GM19467 (cell line): ENCODE results near the gene EARS2.
"Not testable (repeated sequence)": the region's sequence is repeated elsewhere in the genome, so short reads cannot be mapped to it uniquely, and the experiment has no call there.

Experiments used
- ATAC-seq: cut with Tn5 transposase; IDR thresholded peaks from one replicate; pipeline ENCODE4 v1.9.1; 2021; ENCODE audit warnings: mild to moderate bottlenecking, moderate library complexity; ENCODE audit not compliant: unreplicated experiment

Gene EARS2

DNA sequence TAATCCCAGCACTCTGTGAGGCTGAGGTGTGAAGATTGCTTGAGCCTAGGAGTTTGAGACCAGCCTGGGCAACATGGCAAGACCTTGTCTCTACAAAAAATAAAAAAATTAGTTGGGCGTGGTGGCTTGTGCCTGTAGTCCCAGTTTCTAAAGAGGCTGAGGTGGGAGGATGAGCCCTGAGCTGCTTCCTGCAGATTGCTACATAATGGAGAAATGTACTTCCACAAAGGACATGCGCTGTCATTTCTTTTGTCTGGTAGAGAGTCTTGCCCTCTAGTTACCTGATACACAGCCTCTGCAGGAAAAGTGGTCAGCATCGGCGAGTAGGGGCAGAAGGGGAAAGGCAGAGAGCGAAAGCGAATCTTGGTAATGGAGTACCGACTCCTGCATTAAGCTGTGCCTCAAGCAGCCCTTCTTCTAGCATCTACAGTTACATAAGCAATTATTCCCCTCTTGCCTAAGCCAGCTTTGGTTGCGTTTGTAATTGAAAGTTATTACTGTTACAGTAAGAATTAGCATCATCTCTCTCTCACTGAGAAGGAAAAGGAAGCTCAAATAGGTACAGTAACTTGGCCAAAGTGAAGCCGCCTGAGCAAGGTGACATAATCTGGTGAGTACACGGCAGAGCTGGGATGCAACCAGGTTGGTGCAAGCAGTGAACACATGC is 28.4 kb downstream of the EARS2 start:
- ATAC-seq, result no peak

- ATAC-seq, result no peak
These were observed 29.0 kb downstream of the EARS2 start for GRCh38 chr16:23527961-23528643.

DNA sequence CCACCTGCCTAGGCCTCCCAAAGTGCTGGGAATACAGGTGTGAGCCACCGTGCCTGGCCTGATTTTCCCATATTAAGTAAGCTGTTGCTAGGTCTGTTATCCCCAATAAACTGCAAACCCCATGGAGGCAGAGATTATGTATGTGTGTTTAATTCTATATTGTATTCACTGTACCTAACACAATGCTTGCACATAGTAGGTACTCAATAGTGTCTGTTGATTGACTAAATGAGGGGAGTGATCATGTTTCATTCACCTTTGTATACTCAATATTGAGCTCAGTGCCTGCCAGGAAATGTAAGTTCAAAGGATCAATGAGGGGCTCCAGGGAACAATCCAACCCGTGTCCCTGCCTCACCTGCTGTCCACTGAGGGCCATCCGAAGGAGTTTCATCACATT is 32.3 kb downstream of the EARS2 start:
- ATAC-seq, result no peak

- ATAC-seq, result no peak
These were observed 33.2 kb downstream of the EARS2 start for GRCh38 chr16:23523876-23524385.

DNA sequence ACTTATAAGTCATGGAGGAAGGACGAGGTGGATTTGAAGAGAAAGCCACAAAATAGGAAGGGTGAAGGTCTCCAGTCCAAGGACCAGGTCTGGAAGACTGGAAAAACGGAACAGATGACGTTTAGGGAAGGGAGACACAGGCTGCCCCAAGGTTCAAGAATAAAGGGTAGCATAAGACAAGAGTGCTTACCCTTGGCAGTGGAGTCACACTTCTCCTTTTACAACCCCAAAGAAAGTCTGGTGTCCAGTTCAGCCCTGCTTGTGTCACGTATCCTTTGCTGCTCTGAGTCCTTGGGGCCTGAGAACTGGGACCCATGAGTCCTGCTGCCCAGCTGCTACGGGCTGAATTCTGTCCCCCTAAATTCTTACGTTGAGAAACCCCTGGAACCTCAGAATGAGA is 33.8 kb downstream of the EARS2 start:
- ATAC-seq, result no peak

DNA sequence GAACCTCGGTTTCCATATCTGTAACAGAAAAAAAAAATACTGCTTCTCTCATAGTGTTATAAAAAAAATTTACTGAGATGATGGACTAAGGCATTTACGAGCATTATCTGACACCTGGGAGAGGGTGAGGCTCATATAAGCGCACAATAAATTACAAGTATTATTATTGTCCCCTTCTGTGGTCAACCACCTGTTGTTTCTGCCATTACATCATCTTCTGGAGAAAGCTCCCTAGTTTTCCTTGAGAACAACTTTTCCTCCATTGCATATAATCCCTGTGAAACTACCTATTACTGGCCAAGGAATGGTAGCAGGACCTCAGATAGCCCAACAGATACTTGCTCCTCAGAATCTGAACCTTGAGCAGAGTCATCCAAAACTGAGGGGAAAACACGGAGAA is 35.2 kb downstream of the EARS2 start:
- no peak for ATAC-seq

- ATAC-seq, result no peak
These were observed 36.0 kb downstream of the EARS2 start for GRCh38 chr16:23521037-23521743.

DNA sequence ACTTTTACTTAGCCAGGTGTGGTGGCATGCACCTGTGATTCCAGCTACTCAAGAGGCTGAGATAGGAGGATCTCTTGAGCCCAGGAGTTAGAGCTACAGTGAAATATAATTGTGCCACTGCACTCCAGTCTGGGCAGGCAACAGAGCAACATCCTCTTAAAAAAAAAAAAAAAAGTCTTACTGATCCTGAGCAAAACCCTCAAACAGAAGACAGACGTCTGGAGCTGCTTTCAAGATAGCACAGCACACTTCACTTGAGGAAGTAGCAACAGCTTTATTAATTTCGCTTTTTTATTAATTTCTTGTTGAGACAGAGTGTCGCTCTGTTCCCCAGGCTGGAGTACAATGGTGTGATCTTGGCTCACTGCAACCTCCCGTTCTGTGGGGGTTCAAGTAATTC is 36.6 kb downstream of the EARS2 start:
- no peak for ATAC-seq

DNA sequence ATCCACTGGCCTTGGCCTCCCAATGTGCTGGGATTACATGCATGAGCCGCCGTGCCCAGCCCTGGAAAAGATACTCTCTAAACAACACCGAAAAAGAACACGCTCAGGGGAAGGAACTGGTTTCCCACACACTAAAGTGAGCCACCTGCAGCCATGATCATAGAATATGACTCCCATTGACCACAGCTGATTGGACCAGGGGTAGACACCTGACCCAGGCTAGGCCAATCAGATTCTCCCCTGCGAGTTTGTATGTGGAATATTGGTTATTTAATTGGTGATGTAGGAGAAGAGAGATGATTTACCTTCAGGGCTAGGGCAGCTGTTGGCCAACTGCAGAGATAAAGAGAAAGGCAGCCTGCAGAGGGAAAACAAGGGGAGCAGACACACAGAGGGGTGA is 37.9 kb downstream of the EARS2 start:
- no peak for ATAC-seq

GRCh38 chr16:23518435-23518891 is 38.7 kb downstream of the EARS2 start:
- peak; percentile 59 for ATAC-seq

- no peak for ATAC-seq
These were observed 40.6 kb downstream of the EARS2 start for GRCh38 chr16:23516366-23517137.

DNA sequence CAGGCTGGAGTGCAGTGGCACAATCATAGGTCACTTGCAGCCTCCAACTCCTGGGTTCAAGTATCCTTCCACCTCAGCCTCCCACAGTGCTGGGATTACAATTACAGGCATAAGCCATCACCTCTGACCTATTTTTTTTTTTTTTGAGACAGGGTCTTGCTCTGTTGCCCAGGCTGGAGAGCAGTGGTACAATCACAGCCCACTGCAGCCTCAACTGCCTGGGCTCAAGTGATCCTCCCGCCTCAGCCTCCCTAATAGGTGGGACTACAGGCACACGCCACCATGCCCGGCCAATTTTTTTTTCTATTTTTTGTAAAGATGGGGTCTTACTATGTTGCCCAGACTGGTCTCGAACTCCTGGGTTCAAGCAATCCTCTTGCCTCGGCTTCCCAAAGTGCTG is 41.3 kb downstream of the EARS2 start:
- ATAC-seq, result no peak

- ATAC-seq, result no peak
These were observed 42.6 kb downstream of the EARS2 start for GRCh38 chr16:23514381-23515152.

DNA sequence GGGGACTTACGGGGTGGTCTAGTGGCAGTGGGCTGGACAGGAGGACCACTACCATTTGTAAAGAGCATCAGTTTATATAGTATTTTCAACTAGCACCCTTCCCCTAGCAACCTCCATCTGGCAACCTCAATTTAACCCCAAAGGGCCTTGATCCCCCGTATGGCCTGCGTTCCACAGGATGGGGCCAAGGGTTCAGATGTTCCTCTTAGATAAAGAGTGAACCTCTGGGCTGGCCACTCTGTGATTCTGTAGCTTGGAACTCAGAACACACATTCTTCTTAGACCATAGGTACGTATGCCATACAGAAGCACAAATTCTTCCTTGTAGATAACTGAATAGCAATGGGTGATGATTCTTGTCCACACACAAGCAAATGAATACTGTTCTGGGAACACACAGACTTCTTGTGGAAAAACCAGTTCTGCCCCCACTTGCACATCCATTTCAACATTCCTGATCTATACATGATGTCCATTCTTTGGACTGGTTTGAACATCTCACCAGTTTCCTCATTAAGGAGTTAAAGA is 44.9 kb downstream of the EARS2 start:
- ATAC-seq, result no peak

DNA sequence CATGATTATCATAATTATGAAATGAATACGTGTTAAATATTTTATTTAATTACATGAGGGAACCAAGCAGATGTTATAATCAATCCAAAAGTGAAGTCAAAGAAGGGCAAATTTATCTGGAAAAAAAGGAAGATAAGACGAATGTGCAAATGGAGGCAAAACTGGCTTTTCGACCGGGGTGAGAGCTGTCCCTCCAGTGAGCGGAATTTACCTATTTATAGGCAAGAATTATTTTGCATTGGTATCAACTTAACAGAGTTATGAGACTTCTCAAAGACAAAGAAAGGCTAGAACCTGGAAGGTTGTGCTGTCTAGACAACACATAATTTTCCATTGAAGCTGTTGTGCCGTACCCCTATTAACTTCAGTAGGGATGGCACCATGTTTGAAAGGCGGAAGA is 45.4 kb downstream of the EARS2 start:
- no peak for ATAC-seq

DNA sequence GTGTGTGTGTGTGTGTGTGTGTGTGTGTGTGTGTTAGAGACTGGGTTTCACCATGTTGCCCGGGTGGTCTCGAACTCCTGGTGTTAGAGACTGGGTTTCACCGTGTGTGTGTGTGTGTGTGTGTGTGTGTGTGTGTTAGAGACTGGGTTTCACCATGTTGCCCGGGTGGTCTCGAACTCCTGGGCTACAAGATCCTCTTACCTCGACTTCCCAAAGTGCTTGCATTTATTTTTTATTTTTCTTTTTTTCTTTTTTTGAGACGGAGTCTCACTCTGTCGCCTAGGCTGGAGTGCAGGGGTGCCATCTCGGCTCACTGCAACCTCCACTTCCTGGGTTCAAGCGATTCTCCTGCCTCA is 46.3 kb downstream of the EARS2 start:
- not testable (repeated sequence) for ATAC-seq

- ATAC-seq, result peak; percentile 74
These were observed 46.8 kb downstream of the EARS2 start, which contains the start of gene GGA2 for GRCh38 chr16:23510164-23510914. TSS of gene GGA2 (minus strand) at chr16:23510494. CDS start at chr16:23510411, 83 bp downstream.

- ATAC-seq, result no peak
These were observed 47.4 kb downstream of the EARS2 start for GRCh38 chr16:23509782-23510163.

- ATAC-seq, result no peak
These were observed 47.8 kb downstream of the EARS2 start for GRCh38 chr16:23509441-23509754.
